ENCODE results near the gene NDUFAF4.
"Not testable (repeated sequence)": the region's sequence is repeated elsewhere in the genome, so short reads cannot be mapped to it uniquely, and the experiment has no call there.

Gene NDUFAF4

GRCh38 chr6:96898241-96898851, 655 bp upstream of the NDUFAF4 start:
- DNase-seq = no peak

- DNase-seq = no peak
Measured at GRCh38 chr6:96889146-96889545, 8.5 kb downstream of the NDUFAF4 start.

- DNase-seq = no peak
Measured at GRCh38 chr6:96888745-96889144, 8.9 kb downstream of the NDUFAF4 start.

GRCh38 chr6:96886519-96886918, 11.2 kb downstream of the NDUFAF4 start:
- DNase-seq = no peak

DNA sequence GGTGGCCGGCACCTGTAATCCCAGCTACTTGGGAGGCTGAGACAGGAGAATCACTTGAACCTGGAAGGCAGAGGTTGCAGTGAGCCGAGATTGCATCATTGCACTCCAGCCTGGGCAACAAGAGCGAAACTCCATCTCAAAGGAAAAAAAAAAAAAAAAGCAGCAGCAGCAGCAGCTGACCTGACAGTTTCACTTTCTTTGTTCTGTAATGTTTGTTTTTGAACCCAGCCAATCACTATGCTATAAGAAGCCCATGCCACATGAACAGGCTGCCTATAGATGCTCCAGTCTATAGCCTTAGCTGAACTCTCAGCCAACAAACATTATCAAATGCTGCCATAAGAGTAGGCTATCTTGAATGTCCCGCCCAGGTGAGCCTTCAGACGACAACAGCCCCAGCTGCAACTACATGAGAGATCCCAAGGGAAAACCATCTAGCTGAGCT, 12.5 kb downstream of the NDUFAF4 start:
- not testable (repeated sequence) for DNase-seq

DNA sequence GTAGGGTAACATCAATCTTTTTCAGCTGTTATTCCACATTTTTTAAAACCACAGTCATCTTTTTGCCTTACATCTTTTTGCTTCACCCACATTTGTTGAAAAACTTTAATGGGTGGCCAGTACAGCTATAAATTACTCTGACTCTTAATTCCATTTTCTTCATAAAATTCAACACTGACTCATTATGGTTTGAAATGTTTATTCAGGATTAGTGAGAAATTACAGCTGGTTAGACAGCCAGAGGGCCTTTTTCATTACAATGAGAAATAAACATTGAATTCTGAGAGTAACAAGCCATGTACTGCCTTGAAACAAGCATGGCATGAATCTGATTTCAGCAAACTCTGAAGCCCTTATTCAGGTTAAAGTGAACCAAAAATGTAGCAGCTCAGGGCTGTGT, 19.5 kb downstream of the NDUFAF4 start:
- no peak for DNase-seq

DNA sequence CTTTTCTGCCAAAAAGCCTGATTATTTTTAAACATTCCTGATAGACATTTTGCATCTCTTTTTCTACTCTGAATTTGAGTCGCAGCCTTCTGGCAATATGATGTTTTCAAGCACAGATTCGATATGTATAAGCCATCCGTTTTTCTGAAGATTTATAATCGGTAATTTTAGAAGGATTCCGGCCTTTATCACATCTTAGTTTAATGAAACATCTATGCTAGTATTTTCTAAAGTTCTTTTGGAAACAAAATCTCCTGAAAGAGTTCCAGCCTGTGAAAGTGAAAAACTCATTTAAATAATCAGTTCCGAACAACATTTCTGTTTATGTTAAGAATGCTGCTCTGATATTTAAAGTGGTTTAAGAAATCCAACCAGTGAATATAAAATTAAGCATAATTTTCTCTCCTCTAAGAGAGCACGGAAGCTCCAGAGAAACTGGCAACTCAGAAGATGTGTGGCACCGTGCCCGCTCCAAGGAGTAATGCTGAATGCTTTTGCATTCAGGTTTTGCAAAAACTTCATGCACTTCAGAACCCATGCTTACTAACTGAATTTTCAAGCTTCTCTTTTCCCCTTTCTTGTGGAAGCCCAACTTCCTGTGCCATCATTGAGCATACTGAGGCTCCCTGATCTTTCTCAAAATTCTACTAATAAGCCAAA, 20.7 kb downstream of the NDUFAF4 start:
- no peak for DNase-seq

- DNase-seq = no peak
Measured at GRCh38 chr6:96872976-96873375, 24.7 kb downstream of the NDUFAF4 start.

GRCh38 chr6:96865055-96865405, 32.7 kb downstream of the NDUFAF4 start:
- DNase-seq = no peak

DNA sequence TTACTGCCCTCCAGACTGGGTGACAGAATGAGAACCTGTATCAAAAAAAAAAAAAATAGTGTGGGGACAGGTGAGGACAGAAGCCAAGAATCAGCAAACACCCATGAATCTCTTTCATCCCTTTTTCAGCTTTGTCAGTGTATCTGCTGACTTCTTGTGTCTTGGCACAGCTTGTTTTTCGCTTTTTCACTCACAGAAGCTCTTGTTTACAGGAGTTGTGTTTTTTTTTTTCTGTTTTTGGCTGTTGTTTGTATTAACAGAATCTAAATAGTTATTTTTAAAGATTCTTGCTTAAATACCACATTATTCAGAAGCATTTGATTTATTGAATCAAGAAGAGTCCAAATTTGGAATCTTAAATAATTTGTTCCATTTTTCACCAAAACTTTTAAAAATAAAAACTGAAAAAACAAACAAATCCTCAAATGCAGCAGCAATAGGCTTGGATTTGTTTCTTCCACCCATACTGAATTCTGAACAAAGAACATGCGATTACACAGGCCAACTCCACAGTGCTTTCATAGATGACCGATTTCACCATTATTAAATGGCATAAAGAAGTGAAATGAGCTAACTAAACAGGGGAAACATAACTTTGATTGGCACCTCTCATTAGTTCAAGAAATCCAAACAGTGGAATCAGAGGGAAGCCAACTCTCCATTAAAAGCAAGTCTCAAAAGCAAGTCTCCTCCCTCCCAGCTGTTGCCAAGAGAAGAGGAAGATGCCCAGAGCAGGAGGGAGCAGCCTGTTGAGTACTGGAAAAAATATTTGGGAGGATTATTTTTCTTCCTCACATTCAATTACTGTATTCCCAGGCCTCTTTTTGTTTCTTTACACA, 33.3 kb downstream of the NDUFAF4 start:
- no peak for DNase-seq

DNA sequence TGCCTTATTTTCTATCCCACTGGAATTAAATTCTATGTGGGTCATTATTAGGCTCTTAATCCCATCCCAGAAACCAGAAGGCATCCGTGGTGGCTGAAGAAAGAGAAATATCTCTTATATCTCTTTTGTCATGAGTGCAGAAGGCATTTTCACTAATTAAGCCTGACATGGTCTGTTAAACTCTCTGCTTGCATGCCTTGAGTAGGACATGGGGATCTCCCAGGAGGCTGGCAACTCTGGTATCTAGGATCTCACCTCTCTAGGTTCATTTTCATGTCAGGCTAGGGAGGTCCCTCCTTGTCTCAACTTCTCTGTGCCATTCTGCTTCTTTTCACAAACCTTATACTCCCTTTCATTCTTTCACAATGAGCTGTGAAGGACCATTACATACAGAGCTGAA, 35.1 kb downstream of the NDUFAF4 start:
- DNase-seq = no peak

- no peak for DNase-seq
Measured at GRCh38 chr6:96861588-96861987, 36.1 kb downstream of the NDUFAF4 start.

DNA sequence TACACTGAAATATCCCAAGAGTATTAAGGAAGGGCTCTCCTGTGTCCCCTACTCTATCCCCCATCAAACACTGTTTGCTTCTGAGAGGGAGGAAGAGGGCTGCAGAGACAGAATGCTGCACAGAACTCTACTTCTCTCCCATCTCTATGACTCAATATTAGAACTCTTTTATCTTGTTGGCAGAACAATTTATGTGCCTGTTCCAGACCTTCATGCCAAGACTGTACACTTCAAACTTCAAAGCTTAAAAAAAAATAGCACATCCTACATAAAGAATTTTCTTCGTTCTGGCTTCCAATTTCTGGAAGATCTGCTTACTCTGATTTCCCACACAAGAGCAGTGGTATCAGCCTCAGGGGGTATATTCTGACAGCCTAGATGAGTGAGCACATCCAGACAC, 40.8 kb downstream of the NDUFAF4 start:
- DNase-seq = no peak

DNA sequence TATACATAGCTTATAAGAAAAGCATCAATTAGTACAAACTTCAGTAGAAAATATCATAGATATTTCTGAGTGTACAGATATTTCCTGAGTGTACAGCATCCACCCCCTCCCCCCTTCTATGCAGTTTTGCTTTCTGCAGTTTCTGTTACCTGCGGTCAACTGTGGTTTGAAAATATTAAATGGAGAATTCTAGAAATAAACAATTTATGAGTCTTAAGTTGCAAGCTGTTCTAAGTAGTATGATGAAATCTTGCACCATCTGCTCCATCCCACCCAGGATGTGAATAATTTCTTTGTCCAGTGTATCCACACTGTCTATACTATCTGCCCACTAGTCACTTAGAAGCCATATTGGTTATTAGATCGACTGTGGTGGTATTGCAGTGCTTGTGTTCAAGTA, 44.6 kb downstream of the NDUFAF4 start:
- DNase-seq = no peak

DNA sequence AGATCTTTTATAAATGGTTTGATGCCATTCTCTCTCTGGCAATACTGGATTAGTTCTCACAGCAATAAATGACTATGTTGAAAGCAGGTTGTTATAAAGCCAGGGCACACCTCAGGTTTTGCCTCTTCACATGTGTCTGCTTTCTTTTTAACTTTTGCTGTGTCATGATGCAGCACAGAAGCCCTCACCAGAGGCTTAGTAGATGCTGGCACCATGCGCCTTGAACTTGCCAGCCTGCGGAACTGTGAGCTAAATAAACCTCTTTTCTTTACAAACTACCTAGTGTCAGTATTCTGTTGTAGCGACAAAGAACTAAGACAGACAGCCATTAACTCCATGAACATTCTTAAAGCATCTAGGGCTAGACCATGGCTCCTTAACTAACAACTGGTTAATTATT, 45.1 kb downstream of the NDUFAF4 start:
- DNase-seq = no peak

DNA sequence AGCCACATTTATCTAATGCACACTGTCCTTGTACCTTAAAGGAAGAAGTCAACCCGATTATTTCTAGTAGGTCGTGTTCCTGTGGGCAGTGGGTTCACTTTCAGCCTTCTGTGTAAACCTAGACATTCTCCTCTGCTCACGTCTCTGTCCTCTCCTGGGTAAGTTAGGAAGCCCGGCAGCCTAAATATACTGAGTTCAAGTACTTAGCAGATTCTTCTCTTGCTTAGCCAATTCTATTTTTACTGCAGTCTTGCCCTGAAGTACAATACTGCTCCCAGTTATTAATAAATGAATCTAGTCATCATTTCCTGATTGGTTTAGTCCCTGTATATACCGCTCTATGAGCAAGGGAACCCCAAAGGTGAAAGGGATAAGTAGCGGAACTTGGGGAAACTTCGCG, 45.8 kb downstream of the NDUFAF4 start:
- no peak for DNase-seq

GRCh38 chr6:96849615-96850014, 48.1 kb downstream of the NDUFAF4 start:
- DNase-seq = no peak

DNA sequence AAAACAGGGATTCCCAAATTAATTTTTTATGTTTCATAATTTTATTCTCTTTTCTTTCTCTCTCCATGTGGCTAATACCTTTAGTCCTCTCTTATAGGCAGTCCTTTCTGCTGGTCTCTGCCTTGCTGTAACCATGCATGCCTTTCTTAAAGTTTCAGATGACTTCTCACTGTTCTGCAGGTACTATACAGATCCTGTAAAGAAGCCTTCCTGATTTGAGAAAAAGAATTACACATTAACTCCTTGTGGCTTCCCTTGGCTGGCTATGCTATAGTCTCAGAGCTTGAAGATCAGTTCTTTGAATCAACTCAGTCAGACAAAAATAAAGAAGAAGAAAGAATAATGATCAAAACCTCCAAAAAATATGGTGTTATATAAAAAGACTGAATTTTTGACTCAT, 53.2 kb downstream of the NDUFAF4 start:
- no peak for DNase-seq

- DNase-seq = no peak
Measured at GRCh38 chr6:96841345-96841744, 56.3 kb downstream of the NDUFAF4 start.

Data from NCI-H1105 (cell line).